AG04450 (cell line): ENCODE results near the gene PEX11G. TPM values are rescaled to one million over a fixed set of nuclear protein-coding genes. Genes with fewer than 3 reads are reported as not detected.

Experiments used
- CTCF ChIA-PET: fragments of 300-600, 350-600 bp; formaldehyde crosslinking; extraction: SDS; loops from one replicate; lab custom pipeline; 2022; ENCODE audit warnings: antibody characterized with exemption, inconsistent platforms; lab: Charles Lee
- POLR2A ChIA-PET: fragments of 350-600 bp; formaldehyde crosslinking; extraction: SDS; loops from one replicate; lab custom pipeline; 2021; ENCODE audit warnings: antibody characterized with exemption, inconsistent platforms; lab: Yijun Ruan, JAX
- DNase-seq: peaks from one replicate; pipeline ENCODE4 v3.0.0-alpha.2; 2011; ENCODE audit warnings: low read depth, low spot score
- H3K27ac ChIP-seq: one replicate; pipeline ENCODE4 v1.5.1; 2012; ENCODE audit warnings: low read depth, low read length, control low read depth
- H3K27me3 ChIP-seq: one replicate; pipeline ENCODE4 v1.6.0; 2012; ENCODE audit warnings: low read length; ENCODE audit not compliant: control insufficient read depth, insufficient read depth
- H3K4me3 ChIP-seq: 2 replicates; pipeline ENCODE4 v1.5.1; 2011; ENCODE audit warnings: mild to moderate bottlenecking, low read depth, low read length, control low read depth
- H3K9me3 ChIP-seq: 2 replicates; pipeline ENCODE4 v1.5.1; 2012; ENCODE audit warnings: low read length; ENCODE audit not compliant: control insufficient read depth, insufficient read depth
- CTCF ChIP-seq: IDR thresholded peaks from 2 replicates; pipeline ENCODE4 v1.5.1; 2011; ENCODE audit warnings: low read depth, low read length, control low read depth, inconsistent platforms
- polyA plus RNA-seq: library from polyadenylated mRNA; depleted of rRNA; stranded (reverse); fragments of >200 nt; gene quantifications from 2 replicates; pipeline ENCODE4 v1.2.3, GENCODE V29; 2011

PEX11G gene
- polyA plus RNA-seq, 1 experiment, result 0.60 TPM

- POLR2A ChIA-PET, result no interaction called here
- no peak for DNase-seq
- H3K27me3 ChIP-seq, result no peaks in the 10 kb centered on the region
- CTCF ChIA-PET, result no interaction called here
- TF ChIP-seq CTCF, result no peak
- H3K9me3 ChIP-seq, result no peaks in the 10 kb centered on the region; the same call in 1 of the 2 replicates
- H3K27ac ChIP-seq, result no peak overlapping the region
- no peak overlapping the region for H3K4me3 ChIP-seq
Measured at GRCh38 chr19:7468840-7469239, 20.0 kb downstream of the PEX11G start.

- Histone ChIP-seq H3K4me3 (no peak overlapping the region), H3K27me3 (no peaks in the 10 kb centered on the region), H3K9me3 (no peaks in the 10 kb centered on the region; the same call in 1 of the 2 replicates), H3K27ac (no peak overlapping the region)
- TF ChIP-seq CTCF, result no peak
- ChIA-PET POLR2A (no interaction called here), CTCF (interaction anchor here (1.8 kb wide), 1 partner anchor 113 kb away, joined by 4 read pairs; no protein-coding TSS in a partner anchor)
- no peak for DNase-seq
Measured at GRCh38 chr19:7467009-7467989, 21.5 kb downstream of the PEX11G start.

GRCh38 chr19:7463575-7463974 is 25.3 kb downstream of the PEX11G start:
- TF ChIP-seq CTCF, result no peak
- DNase-seq, result no peak
- Histone ChIP-seq H3K9me3 (no peaks in the 10 kb centered on the region; the same call in 1 of the 2 replicates), H3K27ac (no peak overlapping the region), H3K27me3 (no peaks in the 10 kb centered on the region), H3K4me3 (no peak overlapping the region)
- ChIA-PET CTCF (no interaction called here), POLR2A (no interaction called here)

- Histone ChIP-seq H3K27me3 (no peaks in the 10 kb centered on the region), H3K9me3 (no peaks in the 10 kb centered on the region; the same call in 1 of the 2 replicates), H3K4me3 (no peak overlapping the region), H3K27ac (no peak overlapping the region)
- CTCF ChIA-PET, result no interaction called here
- no peak for DNase-seq
- POLR2A ChIA-PET, result no interaction called here
- TF ChIP-seq CTCF, result no peak
Measured at GRCh38 chr19:7461841-7462629, 26.8 kb downstream of the PEX11G start.
